ENCODE results near the gene EML1.

DNA sequence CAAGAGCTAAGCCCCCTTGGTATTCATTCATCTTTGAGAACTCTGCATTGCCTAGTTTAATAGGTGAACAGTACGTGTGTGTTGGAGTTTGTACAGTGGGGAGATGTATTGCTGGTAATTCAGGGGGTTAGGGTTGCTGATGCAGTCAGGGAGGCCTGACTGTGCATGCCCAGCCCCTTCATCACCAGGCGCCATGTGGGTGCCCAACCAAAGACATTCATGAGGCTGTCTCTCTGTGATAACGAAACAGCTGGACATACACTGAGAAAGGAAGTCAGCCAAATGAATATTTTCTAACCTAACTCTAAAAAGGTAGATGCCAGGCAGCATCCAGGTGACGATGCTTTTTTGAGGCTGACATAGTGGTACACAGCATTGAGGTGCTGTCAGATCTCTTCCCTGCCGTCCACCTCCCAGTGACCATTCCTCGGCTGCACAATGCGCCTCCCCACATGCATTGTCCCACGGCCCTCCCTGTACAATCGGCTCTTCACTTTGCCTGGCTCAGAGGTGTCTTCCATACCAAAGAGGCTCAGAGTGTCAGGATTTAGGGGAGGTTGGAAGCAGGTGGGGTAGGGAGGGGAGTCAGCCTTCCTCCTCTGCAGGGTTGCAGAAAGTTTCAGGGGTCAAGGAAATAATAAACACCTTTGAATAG is 19.0 kb downstream of the EML1 start:
- TF ChIP-seq CTCF (conservative IDR thresholded peaks at IDR 0.05; ENCODE audit: low read length) (no peak), EZH2phosphoT487 (IDR thresholded peaks at IDR 0.05; ENCODE audit: borderline replicate concordance, low read depth, low read length) (no peak)
